Rectal smooth muscle tissue (tissue), 1 donor: ENCODE results near the gene DNAJC13.
"Not testable (repeated sequence)": the region's sequence is repeated elsewhere in the genome, so short reads cannot be mapped to it uniquely, and the experiment has no call there.

Experiments used
- H3K27ac ChIP-seq: one replicate; pipeline ENCODE4 v1.7.0; 2013; ENCODE audit warnings: low read depth, low read length, inconsistent platforms
- H3K27me3 ChIP-seq: one replicate; pipeline ENCODE4 v1.7.0; 2013; ENCODE audit warnings: low read length; ENCODE audit not compliant: control insufficient read depth, insufficient read depth
- H3K36me3 ChIP-seq: one replicate; pipeline ENCODE4 v1.7.0; 2013; ENCODE audit warnings: low read length; ENCODE audit not compliant: control insufficient read depth, insufficient read depth
- H3K4me1 ChIP-seq: one replicate; pipeline ENCODE4 v1.7.0; 2013; ENCODE audit warnings: low read length; ENCODE audit not compliant: control insufficient read depth, insufficient read depth
- H3K4me3 ChIP-seq: one replicate; pipeline ENCODE4 v1.7.0; 2013; ENCODE audit warnings: low read length
- H3K9ac ChIP-seq: one replicate; pipeline ENCODE4 v1.7.0; 2013; ENCODE audit warnings: low read length

DNAJC13 gene

DNA sequence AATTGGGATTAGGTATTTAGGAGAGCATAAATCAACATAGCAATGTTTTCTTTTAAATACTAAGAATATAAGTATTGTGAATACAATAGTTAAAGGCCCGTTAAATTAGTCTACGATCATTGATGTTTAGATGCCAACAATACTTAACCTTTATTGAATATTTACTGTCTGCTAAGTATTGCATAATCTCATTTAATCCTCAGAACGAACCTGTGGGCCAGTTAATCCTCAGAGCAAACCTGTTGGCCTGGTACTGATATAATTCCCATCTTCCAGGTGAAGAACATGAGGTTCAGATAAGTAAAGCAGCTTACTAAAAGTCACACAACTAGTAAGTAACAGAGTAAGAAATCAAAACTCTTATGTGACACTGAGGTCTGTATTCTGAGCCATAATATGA, 122.4 kb downstream of the DNAJC13 start:
- H3K36me3 ChIP-seq: peaks cover 5% of the 10 kb centered on the region

DNA sequence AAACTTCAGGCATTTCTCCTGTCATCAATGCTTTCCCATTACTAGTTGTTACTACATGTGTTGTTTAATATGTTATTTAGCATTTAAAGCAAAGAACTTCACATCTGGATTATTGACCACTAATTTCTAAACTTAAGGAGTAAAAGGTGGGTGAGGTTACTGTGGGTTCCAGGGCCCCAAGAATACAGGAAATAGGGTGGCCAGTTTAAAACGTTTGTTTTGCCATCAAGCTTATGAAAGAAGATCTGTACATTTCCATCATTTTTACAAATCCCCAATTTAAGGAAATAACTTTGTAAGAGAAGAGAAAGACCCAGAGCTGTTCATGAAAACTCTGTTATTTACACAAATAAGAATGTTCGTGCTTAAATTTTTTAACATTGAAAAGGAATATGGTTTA, 125.3 kb downstream of the DNAJC13 start:
- Histone ChIP-seq H3K27ac (no peak overlapping the region), H3K4me1 (no peaks in the 10 kb centered on the region), H3K4me3 (no peak overlapping the region), H3K9ac (no peak overlapping the region), H3K27me3 (no peaks in the 10 kb centered on the region), H3K36me3 (peaks cover 3% of the 10 kb centered on the region)

More for the DNA sequence above, 122.4 kb downstream of the DNAJC13 start:
- no peak overlapping the region for H3K4me3 ChIP-seq
- H3K4me1 ChIP-seq: no peaks in the 10 kb centered on the region
- no peak overlapping the region for H3K27ac ChIP-seq
- H3K9ac ChIP-seq: no peak overlapping the region
- H3K27me3 ChIP-seq: no peaks in the 10 kb centered on the region

DNA sequence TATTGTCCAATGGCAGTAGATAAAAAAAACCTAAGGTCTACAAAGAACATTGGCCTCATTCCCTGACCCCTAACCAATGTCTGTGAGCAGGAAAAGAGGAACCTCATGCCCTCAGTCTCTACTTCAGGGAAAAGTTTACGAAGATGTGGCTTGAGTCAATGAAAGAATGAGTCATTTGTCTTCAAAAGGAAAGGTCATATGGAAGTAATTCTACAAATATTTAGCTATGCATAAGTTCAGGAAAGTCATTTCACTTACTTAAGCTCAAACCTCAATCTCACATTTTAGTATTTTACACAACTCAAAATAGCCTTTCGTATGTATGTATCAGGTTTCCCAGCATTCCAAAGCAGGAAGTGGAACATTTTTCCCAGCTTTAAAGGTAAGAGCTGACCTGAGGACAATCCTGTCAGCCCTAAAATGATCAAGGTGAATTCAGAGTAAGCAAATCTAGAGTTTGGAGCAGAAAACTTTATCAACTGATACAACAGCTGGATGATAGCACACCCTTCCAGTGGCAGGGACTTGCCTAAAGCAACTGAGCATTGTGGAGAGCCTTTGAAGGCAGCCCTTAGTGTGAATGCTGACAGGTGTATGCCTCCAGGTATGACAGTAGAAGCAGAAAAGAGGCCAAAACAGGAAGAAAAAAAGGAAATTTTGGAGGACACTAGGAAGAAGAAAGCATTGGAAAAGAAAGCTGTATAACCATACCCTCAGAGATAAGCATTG, 125.9 kb downstream of the DNAJC13 start:
- Histone ChIP-seq H3K4me3 (no peak overlapping the region), H3K9ac (no peak overlapping the region), H3K27me3 (no peaks in the 10 kb centered on the region), H3K4me1 (no peaks in the 10 kb centered on the region), H3K27ac (no peak overlapping the region), H3K36me3 (peaks cover 3% of the 10 kb centered on the region)

DNA sequence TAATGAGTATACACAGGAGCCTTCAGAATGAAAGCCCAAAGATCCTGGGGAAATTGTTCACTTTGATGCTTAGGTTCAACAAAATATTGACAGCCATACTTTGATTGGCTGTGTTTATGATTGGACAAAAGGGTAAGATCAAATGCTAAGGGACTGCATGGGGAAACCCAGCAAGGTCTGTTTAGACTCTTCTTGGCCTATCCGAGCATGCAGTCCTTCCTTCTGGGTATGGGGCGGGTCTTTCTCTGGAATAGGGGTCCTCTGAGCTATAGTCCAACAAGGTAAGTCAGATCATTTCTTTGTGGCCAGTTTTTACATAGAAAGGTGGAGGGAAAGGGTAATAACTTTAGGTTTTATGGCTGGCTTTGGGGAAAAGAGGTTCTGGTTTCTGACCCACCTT, 126.8 kb downstream of the DNAJC13 start:
- Histone ChIP-seq H3K27ac (no peak overlapping the region), H3K27me3 (no peaks in the 10 kb centered on the region), H3K36me3 (peaks cover 3% of the 10 kb centered on the region), H3K4me3 (no peak overlapping the region), H3K9ac (no peak overlapping the region), H3K4me1 (no peaks in the 10 kb centered on the region)

DNA sequence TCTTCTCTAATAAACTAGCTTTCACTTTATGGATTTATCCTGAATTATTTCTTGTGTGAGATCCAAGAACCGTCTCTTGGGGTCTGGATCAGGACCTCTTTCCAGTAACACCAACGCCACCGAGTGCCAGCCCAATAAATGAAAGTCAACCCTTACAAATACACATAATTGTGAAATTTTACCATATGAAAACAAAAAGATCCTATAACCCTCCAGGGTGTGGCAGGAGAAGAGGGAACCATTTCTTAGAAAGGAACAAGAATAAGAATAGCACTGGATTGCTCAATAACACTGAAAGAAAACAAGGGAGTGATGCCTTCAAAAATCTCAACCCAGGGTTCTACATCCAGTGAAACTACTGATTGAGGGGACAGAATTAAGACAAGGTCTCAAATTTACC, 128.2 kb downstream of the DNAJC13 start:
- Histone ChIP-seq H3K4me1 (no peaks in the 10 kb centered on the region), H3K36me3 (peaks cover under 1% of the 10 kb centered on the region), H3K4me3 (no peak overlapping the region), H3K27me3 (no peaks in the 10 kb centered on the region), H3K27ac (no peak overlapping the region), H3K9ac (no peak overlapping the region)

DNA sequence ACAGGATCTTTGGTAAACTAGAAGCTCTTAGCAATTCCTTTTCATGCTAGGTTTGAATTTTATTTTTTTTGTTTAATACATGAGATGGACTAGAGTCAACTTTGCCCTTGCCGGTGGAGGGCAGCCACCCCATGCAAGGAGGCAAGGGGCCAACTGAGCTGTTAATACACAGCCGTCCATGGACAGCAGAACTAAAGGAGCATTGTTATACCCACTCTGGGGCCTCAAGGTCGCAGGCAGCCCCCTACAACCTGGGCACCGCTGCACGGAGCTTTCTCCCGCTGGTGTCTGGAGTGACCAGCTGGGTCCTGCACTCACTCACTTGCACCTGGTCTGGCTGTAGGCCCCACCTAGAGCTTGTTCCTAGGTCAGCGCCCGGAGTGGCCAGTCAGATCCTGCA, 131.9 kb downstream of the DNAJC13 start:
- no peak overlapping the region for H3K27ac ChIP-seq
- no peaks in the 10 kb centered on the region for H3K27me3 ChIP-seq
- H3K4me3 ChIP-seq: no peak overlapping the region
- no peaks in the 10 kb centered on the region for H3K4me1 ChIP-seq
- no peaks in the 10 kb centered on the region for H3K36me3 ChIP-seq
- H3K9ac ChIP-seq: no peak overlapping the region

DNA sequence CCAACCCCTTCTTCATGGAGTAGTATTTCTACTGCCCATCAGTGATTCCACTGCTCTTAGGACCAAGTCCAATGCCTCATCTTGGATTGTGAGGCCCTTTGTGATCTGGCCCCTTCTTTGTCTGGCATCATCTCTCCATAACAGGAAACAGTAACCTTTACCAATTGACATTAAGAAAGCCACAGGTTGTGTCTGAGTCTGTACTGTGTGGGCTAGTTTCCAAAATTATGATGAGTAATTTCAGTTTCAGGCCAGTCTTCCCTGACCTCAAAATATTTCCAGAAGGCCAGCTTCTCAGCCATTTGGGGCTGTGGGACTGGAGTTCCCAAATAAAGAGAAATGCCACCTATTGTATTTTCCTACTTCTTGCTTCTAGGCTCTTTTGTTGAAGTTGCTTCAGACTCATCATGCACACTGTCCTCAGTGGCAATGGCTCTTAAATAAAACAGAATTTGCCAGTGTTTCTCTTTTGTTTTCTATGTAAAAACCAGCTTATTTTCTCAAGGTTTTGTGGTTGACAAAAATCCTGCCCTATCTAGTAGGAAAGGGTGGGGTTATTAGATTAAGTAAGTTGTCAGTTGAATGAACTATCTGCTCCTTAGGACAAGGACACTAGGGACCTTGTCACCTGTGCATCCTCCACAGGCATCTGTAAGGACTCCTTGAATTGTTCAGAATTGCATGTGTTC, 132.7 kb downstream of the DNAJC13 start:
- Histone ChIP-seq H3K4me1 (no peaks in the 10 kb centered on the region), H3K27ac (no peak overlapping the region), H3K9ac (no peak overlapping the region), H3K36me3 (no peaks in the 10 kb centered on the region), H3K4me3 (no peak overlapping the region), H3K27me3 (no peaks in the 10 kb centered on the region)

DNA sequence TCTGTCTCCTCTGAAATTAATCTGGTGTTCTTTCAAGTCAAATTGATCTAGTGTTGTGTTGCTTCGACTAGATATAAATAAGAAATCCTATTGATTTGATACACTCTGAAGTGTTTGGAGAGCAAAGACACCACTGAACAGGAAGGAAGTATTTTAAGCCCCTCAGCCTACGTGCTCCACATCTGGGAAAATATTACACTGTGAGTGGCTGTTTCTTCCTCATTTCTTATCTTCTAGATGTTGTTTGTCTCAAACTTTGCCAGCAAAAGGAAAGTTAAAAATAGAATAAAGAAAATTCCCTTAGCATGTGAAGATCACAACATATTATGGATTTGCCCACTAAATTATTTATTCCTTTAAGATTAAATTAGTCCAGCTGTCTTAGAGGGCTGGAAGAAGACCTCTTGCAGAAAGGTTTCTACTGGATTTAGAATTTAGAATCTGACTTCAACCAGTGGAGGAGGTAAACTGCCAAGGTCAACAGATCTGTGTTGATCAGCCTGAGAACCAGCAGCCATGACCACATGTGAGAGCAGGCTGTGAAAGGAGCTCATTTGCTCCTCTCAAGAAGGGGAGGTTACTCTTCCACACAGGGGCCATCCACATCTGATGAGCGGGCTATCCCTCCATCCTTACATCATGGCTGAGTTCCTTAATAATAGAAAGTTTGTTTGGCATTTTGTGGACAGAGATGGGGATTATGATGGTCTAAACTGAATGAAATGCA, 133.4 kb downstream of the DNAJC13 start:
- Histone ChIP-seq H3K27me3 (no peaks in the 10 kb centered on the region), H3K36me3 (no peaks in the 10 kb centered on the region), H3K27ac (no peak overlapping the region), H3K4me1 (no peaks in the 10 kb centered on the region), H3K9ac (no peak overlapping the region), H3K4me3 (no peak overlapping the region)

DNA sequence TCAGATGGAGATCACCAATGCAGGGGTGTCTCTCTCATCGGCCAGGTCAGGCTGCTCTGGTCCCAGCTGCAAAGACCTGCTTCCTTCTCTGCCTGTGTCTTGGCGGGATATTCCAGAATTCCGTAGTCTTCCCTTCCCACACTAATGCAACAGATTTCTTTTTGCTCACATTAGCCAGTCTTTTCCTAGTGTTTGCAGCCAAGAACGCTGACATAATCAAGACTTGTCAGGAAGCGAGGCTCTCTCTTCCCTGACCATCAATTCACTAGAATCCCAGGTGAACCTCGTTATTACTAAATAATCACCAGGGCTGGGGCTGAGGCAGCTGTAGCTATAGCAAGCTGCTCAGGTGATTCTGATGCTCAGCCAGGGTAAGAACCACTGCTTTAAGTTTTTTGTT, 136.5 kb downstream of the DNAJC13 start:
- H3K36me3 ChIP-seq: peaks cover 1% of the 10 kb centered on the region

DNA sequence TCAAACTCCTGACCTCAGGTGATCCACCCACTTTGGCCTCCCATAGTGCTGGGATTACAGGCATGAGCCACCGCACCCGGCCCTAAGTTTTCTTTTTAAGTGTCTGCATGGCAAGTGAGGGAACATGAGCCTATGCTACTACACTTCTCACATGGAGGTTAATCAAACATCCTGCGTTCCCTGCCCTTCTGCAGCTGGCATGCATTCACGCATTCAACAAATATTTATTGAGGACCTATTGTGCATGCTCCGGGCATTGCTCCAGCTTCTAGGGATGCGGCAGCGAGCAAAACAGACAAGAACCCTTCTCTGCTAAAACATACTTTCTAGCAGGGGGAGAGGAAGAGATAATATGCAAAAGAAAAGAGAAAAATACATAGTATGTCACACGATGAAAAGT, 137.1 kb downstream of the DNAJC13 start:
- H3K27ac ChIP-seq: no peak overlapping the region
- H3K36me3 ChIP-seq: peaks cover 3% of the 10 kb centered on the region
- no peak overlapping the region for H3K4me3 ChIP-seq
- no peaks in the 10 kb centered on the region for H3K4me1 ChIP-seq
- H3K9ac ChIP-seq: no peak overlapping the region
- no peaks in the 10 kb centered on the region for H3K27me3 ChIP-seq

More for the DNA sequence above, 136.5 kb downstream of the DNAJC13 start:
- H3K4me3 ChIP-seq: no peak overlapping the region
- H3K27me3 ChIP-seq: no peaks in the 10 kb centered on the region
- no peaks in the 10 kb centered on the region for H3K4me1 ChIP-seq
- H3K9ac ChIP-seq: no peak overlapping the region
- H3K27ac ChIP-seq: no peak overlapping the region

DNA sequence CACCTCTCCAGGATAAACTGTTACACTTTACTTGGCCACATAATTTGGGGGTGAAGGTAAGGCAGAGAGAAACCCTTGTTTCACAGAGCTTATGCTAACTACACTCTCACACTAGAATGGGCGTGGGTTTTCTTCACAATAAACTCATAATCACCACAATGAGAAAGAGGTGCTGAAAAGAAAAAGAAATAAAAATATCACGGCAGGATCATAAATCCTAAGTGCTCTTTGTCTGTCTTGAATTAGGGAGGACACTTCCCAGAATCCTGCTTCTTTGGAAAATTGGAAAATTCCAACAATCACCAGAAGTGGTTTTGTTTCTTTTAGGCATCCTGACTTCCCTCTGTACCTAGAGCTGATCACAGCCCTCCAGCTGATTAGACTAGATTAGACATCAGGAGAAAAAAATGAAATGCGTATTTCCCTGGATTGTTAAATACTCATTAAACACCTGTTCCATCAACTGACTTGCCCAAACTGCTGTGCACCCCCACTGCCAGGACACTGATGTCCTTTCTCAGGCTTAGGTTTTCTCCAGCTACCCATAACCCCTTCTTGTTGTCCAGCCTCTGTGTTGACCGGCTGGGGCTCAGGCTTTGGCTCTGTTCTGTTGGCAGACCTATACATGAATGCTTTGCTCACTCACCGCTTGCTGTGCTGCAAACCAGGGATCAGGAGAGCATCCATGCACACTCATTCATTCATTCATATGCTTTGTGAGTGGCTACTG, 138.2 kb downstream of the DNAJC13 start:
- Histone ChIP-seq H3K4me3 (no peak overlapping the region), H3K9ac (no peak overlapping the region), H3K27ac (no peak overlapping the region), H3K27me3 (no peaks in the 10 kb centered on the region), H3K4me1 (no peaks in the 10 kb centered on the region), H3K36me3 (peaks cover 3% of the 10 kb centered on the region)

DNA sequence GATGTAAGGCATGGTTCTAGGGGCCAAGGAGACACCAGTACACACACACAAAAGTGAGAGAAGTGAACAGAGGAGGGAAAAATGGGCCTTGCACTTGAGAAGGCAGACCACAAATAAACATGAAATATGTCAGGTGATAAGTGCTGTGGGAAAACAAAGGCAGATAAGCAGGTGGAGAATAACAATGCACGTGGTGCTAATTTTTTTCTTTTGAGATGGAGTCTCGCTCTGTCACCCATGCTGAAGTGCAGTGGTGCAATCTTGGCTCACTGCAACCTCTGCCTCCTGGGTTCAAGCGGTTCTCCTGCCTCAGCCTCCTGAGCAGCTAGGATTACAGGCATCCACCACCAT, 138.7 kb downstream of the DNAJC13 start:
- not testable (repeated sequence) for H3K9ac ChIP-seq, H3K27me3 ChIP-seq, H3K27ac ChIP-seq, H3K4me1 ChIP-seq, H3K36me3 ChIP-seq, H3K4me3 ChIP-seq
